ENCODE measurements around the gene C1QTNF3.
A peak's percentile ranks its signal among the peaks of the same experiment; 100 is the strongest.

The C1QTNF3 gene

DNA sequence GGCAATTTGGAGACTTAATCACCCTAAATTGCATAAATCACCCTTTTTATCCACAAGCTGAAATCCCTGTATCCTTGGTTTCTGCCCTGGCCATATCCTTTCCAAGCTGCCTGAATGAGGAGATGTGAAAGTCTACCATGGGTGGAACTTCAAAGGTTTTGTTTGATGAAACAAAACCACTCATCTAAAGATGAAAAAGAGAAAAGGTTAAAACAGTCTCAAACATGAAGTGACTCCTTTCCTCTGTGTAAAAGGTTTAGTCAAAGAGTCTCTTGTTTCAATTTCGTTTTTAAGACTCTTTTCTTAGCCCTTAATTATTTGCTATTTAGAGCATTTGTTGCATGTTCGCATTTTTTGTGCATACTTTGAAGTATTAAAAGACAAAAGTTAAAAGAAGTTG lies 69.7 kb downstream of the C1QTNF3 start:
- peak; percentile 20 for DNase-seq (ENCODE audit: extremely low read depth, insufficient read length)
- H3K27me3 ChIP-seq (replicated peaks; ENCODE audit: control insufficient read depth, insufficient read depth, low read length), result no peaks in the 10 kb centered on the region
- TF ChIP-seq CTCF (IDR thresholded peaks at IDR 0.05; ENCODE audit: insufficient read depth, low read length, poor library complexity, severe bottlenecking), result no peak
- H3K4me3 ChIP-seq (replicated peaks; ENCODE audit: low read depth, low read length), result no peak overlapping the region
- no peaks in the 10 kb centered on the region for H3K36me3 ChIP-seq (ENCODE audit: control insufficient read depth, insufficient read depth, low read length)

DNA sequence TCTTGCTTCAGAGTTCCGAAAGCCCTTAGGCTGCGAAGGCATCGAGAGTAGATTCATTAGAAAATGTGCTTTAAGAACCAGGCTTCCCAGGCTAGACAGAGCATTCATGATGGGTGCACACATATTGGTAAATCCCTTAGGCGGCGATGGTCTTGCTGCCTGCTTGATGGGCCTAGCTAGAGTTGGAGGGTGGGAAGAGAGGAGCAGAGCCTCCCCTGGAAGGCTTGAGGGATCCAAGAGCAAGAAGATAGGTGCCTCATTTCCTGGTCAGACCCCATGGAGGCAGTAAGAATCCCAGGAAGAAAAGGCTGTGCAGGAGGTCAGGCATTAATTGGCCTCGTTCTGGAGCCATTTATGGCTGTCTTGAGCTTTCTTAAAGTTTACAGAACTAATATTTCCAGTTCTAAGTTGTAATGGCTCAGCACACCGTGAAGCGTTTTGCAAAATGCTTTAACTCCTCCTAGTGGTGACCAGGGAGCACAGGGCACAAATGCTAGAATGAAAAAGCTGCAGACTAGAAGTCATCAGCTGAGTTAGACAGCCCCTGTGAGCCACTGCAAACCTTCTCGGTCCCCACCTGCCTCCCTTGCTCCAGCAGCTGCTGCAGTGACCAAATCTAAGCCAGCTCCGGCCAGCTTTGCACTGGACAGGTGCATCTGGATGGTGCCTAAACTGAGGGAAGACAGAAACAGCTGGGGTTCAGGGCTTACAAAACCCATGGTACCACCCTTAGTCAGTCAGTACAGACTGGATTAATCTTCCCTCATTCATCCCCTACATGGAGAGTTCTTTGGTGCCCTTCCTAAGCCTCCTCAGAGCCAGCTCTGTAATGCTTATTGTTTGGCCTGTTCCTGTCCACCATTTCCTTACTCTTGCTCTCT lies 73.2 kb downstream of the C1QTNF3 start:
- Histone ChIP-seq H3K36me3 (ENCODE audit: control insufficient read depth, insufficient read depth, low read length) (no peaks in the 10 kb centered on the region), H3K27me3 (replicated peaks; ENCODE audit: control insufficient read depth, insufficient read depth, low read length) (no peaks in the 10 kb centered on the region), H3K4me3 (replicated peaks; ENCODE audit: low read depth, low read length) (no peak overlapping the region)
- TF ChIP-seq CTCF (IDR thresholded peaks at IDR 0.05; ENCODE audit: insufficient read depth, low read length, poor library complexity, severe bottlenecking), result peak; percentile 88
- peak; percentile 40 for DNase-seq (ENCODE audit: extremely low read depth, insufficient read length)

GRCh38 chr5:33968211-33969005 lies 74.6 kb downstream of the C1QTNF3 start:
- no peak overlapping the region for H3K4me3 ChIP-seq (replicated peaks; ENCODE audit: low read depth, low read length)
- no peaks in the 10 kb centered on the region for H3K27me3 ChIP-seq (replicated peaks; ENCODE audit: control insufficient read depth, insufficient read depth, low read length)
- TF ChIP-seq CTCF (IDR thresholded peaks at IDR 0.05; ENCODE audit: insufficient read depth, low read length, poor library complexity, severe bottlenecking), result no peak
- H3K36me3 ChIP-seq (ENCODE audit: control insufficient read depth, insufficient read depth, low read length), result no peaks in the 10 kb centered on the region
- DNase-seq (ENCODE audit: extremely low read depth, insufficient read length), result no peak

Measured in GM06990 (cell line).